GM12878 (cell line): ENCODE measurements around the gene ADAMTSL1. TPM values are rescaled to one million over a fixed set of nuclear protein-coding genes. Genes with fewer than 3 reads are reported as not detected.

ENCODE experiments used
- ATAC-seq: fragments of 200-7000 bp; cut with Tn5 transposase; 3 replicates; pipeline ENCODE4 v1.9.1; 2020; ENCODE audit warnings: mild to moderate bottlenecking, moderate library complexity
- BruUV-seq: library from RNA; stranded (reverse); fragments of 400-500 nt; replicated peaks from 2 replicates; lab custom pipeline; 2021; lab: Mats Ljungman, UMichigan
- CTCF ChIA-PET: fragments of 300-600 bp; sonication (Branson Sonifier 250); formaldehyde crosslinking; extraction: SDS; loops from one replicate; lab custom pipeline; 2021; ENCODE audit warnings: inconsistent platforms; lab: Yijun Ruan, JAX
- POLR2A ChIA-PET: fragments of 350-600 bp; formaldehyde crosslinking; extraction: SDS; loops from one replicate; lab custom pipeline; 2021; ENCODE audit warnings: inconsistent platforms; lab: Charles Lee
- RAD21 ChIA-PET: fragments of 300-600 bp; sonication (Branson Sonifier 250); formaldehyde crosslinking; loops from one replicate; lab custom pipeline; 2023; ENCODE audit warnings: antibody characterized with exemption; ENCODE audit not compliant: unreplicated experiment; lab: Charles Lee
- SMC1A ChIA-PET: fragments of 300-600 bp; sonication (Branson Sonifier 250); formaldehyde crosslinking; loops from one replicate; lab custom pipeline; 2023; ENCODE audit not compliant: unreplicated experiment, uncharacterized antibody; lab: Charles Lee
- DNase-seq: peaks from one replicate; pipeline ENCODE4 v3.0.0-alpha.2; 2011; ENCODE audit warnings: low read depth, low spot score
- FAIRE-seq: peaks from 3 replicates; lab custom pipeline; 2011; peaks lifted over from hg19 to GRCh38; lab: Jason Lieb, UNC
- H2AFZ ChIP-seq: 2 replicates; pipeline ENCODE4 v1.6.0; 2011; ENCODE audit warnings: low read depth, low read length, control low read depth; ENCODE audit not compliant: control insufficient read depth
- H3K27ac ChIP-seq: 2 replicates; pipeline ENCODE4 v1.5.1; 2011; ENCODE audit warnings: control low read depth; ENCODE audit not compliant: control insufficient read depth, insufficient read depth
- H3K27me3 ChIP-seq, 2 experiments: replicated peaks in 1 of 2; 2 replicates each; pipeline versions ENCODE4 v1.6.0 to v1.6.1; 2011; ENCODE audit warnings: low read length in 1 of 2; ENCODE audit not compliant: control insufficient read depth in 2 of 2, insufficient read depth in 2 of 2
- H3K36me3 ChIP-seq, 2 experiments: 2 replicates each; pipeline ENCODE4 v1.5.1; 2011; ENCODE audit warnings: low read length in 1 of 2; ENCODE audit not compliant: control insufficient read depth in 2 of 2, insufficient read depth in 2 of 2
- H3K4me1 ChIP-seq: 2 replicates; pipeline ENCODE4 v1.6.1; 2011; ENCODE audit warnings: mild to moderate bottlenecking, low read length, moderate library complexity, mixed read lengths; ENCODE audit not compliant: control insufficient read depth, insufficient read depth
- H3K4me2 ChIP-seq: 2 replicates; pipeline ENCODE4 v1.6.0; 2011; ENCODE audit warnings: control low read depth; ENCODE audit not compliant: control insufficient read depth, insufficient read depth
- H3K4me3 ChIP-seq: fragments of 200-600 bp; sonication (generic); 2 replicates; pipeline ENCODE4 v1.5.1; 2016
- H3K79me2 ChIP-seq: 2 replicates; pipeline ENCODE4 v1.6.0; 2011; ENCODE audit warnings: low read length; ENCODE audit not compliant: control insufficient read depth, insufficient read depth
- H3K9ac ChIP-seq: 2 replicates; pipeline ENCODE4 v1.8.0; 2011; ENCODE audit warnings: low read length, control low read depth, mixed read lengths; ENCODE audit not compliant: control insufficient read depth, insufficient read depth
- H3K9me3 ChIP-seq: replicated peaks from 3 replicates; pipeline ENCODE4 v1.5.1; 2011; ENCODE audit warnings: mild to moderate bottlenecking, low read length; ENCODE audit not compliant: control insufficient read depth, insufficient read depth
- H4K20me1 ChIP-seq: 2 replicates; pipeline ENCODE4 v1.6.0; 2011; ENCODE audit not compliant: control insufficient read depth, insufficient read depth
- CBFB ChIP-seq: IDR thresholded peaks from 2 replicates; pipeline ENCODE4 v1.6.1; 2016; ENCODE audit warnings: antibody characterized with exemption, low read depth
- E2F8 ChIP-seq: fragments of 450-650 bp; IDR thresholded peaks from 2 replicates; pipeline ENCODE4 v1.6.1; 2018; ENCODE audit warnings: mild to moderate bottlenecking, low read depth, moderate library complexity; ENCODE audit not compliant: partially characterized antibody
- FOS ChIP-seq: IDR thresholded peaks from 3 replicates; pipeline ENCODE4 v1.6.1; 2011; ENCODE audit warnings: borderline replicate concordance; ENCODE audit not compliant: insufficient read length; ENCODE audit errors: extremely low read depth
- HDAC6 ChIP-seq: fragments of 200-600 bp; sonication (generic); IDR thresholded peaks from one replicate; pipeline ENCODE4 v1.8.0; 2017; ENCODE audit warnings: antibody characterized with exemption; ENCODE audit not compliant: unreplicated experiment
- HDGF ChIP-seq: fragments of 450-650 bp; IDR thresholded peaks from 2 replicates; pipeline ENCODE4 v1.6.1; 2016; ENCODE audit warnings: antibody characterized with exemption
- JUND ChIP-seq: IDR thresholded peaks from 2 replicates; pipeline ENCODE4 v1.6.1; 2012; ENCODE audit warnings: low read depth, mild to moderate bottlenecking, low read length, improper control_type of control experiment, moderate library complexity
- NR2C1 ChIP-seq: fragments of 450-650 bp; IDR thresholded peaks from 2 replicates; pipeline ENCODE4 v1.6.1; 2017; ENCODE audit warnings: antibody characterized with exemption, mild to moderate bottlenecking, moderate library complexity
- NR2F1 ChIP-seq: fragments of 450-650 bp; conservative IDR thresholded peaks from 2 replicates; pipeline ENCODE4 v1.6.1; 2017; ENCODE audit warnings: mild to moderate bottlenecking
- PAX5 ChIP-seq: IDR thresholded peaks from 2 replicates; pipeline ENCODE4 v1.6.1; 2011; ENCODE audit warnings: low read depth, low read length, borderline replicate concordance
- PML ChIP-seq: IDR thresholded peaks from 2 replicates; pipeline ENCODE4 v1.6.1; 2012; ENCODE audit warnings: low read length, inconsistent platforms
- PRDM15 ChIP-seq: fragments of 450-650 bp; formaldehyde crosslinking; IDR thresholded peaks from 2 replicates; pipeline ENCODE4 v1.4.0; 2020; ENCODE audit warnings: mild to moderate bottlenecking, moderate library complexity
- RFX5 ChIP-seq: IDR thresholded peaks from 2 replicates; pipeline ENCODE4 v1.6.1; 2011; ENCODE audit warnings: low read depth, low read length, improper control_type of control experiment
- WGBS: methylation state at CpG from one replicate; pipeline ENCODE4 v1.1.6; 2016; ENCODE audit warnings: low lambda C conversion rate; ENCODE audit not compliant: insufficient replicate concordance, insufficient coverage; ENCODE audit errors: missing lambda C conversion rate; 5-methylcytosine and 5-hydroxymethylcytosine counted together
- in situ Hi-C: fragments of 300-500 bp; cut with MboI; formaldehyde crosslinking; loops from 9 replicates; pipeline ENCODE4 v1.14.3; 2018; ENCODE audit warnings: mixed read lengths
- intact Hi-C: fragments of 100-400 bp; cut with micrococcal nuclease; formaldehyde crosslinking; loops from one replicate; pipeline ENCODE4 v1.14.2; 2022; ENCODE audit not compliant: unreplicated experiment
- polyA plus RNA-seq, 11 experiments: library from polyadenylated mRNA; depleted of rRNA in 4 of 11; unstranded in 6 of 11; stranded (reverse) in 5 of 11; fragments of >200 nt; fragmentation: Nextera tagmentation in 4 of 11; fragmentation: Illumina TruSeq in 1 of 11; extraction: Ambion mirVana in 4 of 11; extraction: Trizol in 1 of 11; gene quantifications; 1 replicate in 1 of 11; 2 replicates in 10 of 11; pipeline versions ENCODE4 v1.2.1 to v1.2.3, GENCODE V29; 2011 to 2016; ENCODE audit warnings: inconsistent platforms in 2 of 11, missing spikeins in 2 of 11, low read depth in 1 of 11
- total RNA-seq, 4 experiments: library from RNA; depleted of rRNA in 3 of 4; stranded (reverse); fragments of >200 nt in 3 of 4; fragmentation: Illumina TruSeq in 1 of 4; extraction: Trizol in 1 of 4; gene quantifications; 2 replicates each; pipeline versions ENCODE4 v1.2.1 to v1.2.3, GENCODE V29; 2013 to 2021

ADAMTSL1 gene
- total and polyA plus RNA-seq, 10 of the 15 experiments (the other 5 are each of a cell fraction or from before 2014, with no cell fraction given), result 0.01 to 0.10 (median 0.07) TPM; not detected in 6

- Histone ChIP-seq H3K4me3 (no peak overlapping the region), H3K4me1 (no peaks in the 10 kb centered on the region)
- CTCF ChIA-PET, result interaction anchor here (0.7 to 6.1 kb wide), 10 partner anchors 9 to 1016 kb away, joined by 3 to 105 read pairs (median 6); no protein-coding TSS in a partner anchor
- TF ChIP-seq HDGF, result no peak
- TF ChIP-seq PML, result no peak
- no peak for TF ChIP-seq JUND
- no peak for TF ChIP-seq E2F8
- TF ChIP-seq FOS, result no peak
- TF ChIP-seq PAX5, result no peak
- TF ChIP-seq PRDM15 (CRISPR knock-in tag), result no peak
- no peak for TF ChIP-seq NR2F1
- TF ChIP-seq RFX5, result no peak
- TF ChIP-seq HDAC6, result no peak
- no peak for TF ChIP-seq CBFB
- TF ChIP-seq NR2C1, result no peak
- TF ChIP-seq, all 136 proteins: peak for 0
- WGBS, result 23% methylated on average over 1 of the region's 1 CpG
- Histone ChIP-seq H4K20me1 (no peaks in the 10 kb centered on the region), H3K9ac (no peak overlapping the region), H3K27ac (no peak overlapping the region), H3K36me3 (no peaks in the 10 kb centered on the region), H3K4me2 (no peak overlapping the region), H2AFZ (no peak overlapping the region), H3K27me3 (no peaks in the 10 kb centered on the region; a peak in 1 of 4 replicates), H3K9me3 (no peaks in the 10 kb centered on the region), H3K79me2 (no peaks in the 10 kb centered on the region)
- FAIRE-seq (no peak), DNase-seq (no peak), ATAC-seq (no peak)
- ChIA-PET POLR2A (no interaction called here), RAD21 (interaction anchor here (1.1 to 2.6 kb wide), 2 partner anchors 186 to 585 kb away, joined by 3 to 12 read pairs; no protein-coding TSS in a partner anchor), SMC1A (interaction anchor here (0.9 to 3.3 kb wide), 2 partner anchors 12 to 186 kb away, joined by 3 to 26 read pairs; no protein-coding TSS in a partner anchor)
- intact Hi-C loops, result loop anchor here (5.0 kb wide), 1 partner anchor 586 kb away; no protein-coding TSS in a partner anchor
- in situ Hi-C loops, result loop anchor here (25.0 kb wide), 1 partner anchor 629 kb away; no protein-coding TSS in a partner anchor
- BruUV-seq, result no TSS peak
These were observed 32.7 kb upstream of the ADAMTSL1 start for GRCh38 chr9:18441261-18441660.
